Stimulated activated naive B cell treated with anti-CD40 and anti-IgM and Interleukin-4, amounts not matched to agents 10 μg/mL and 1 μg/mL and 100 μg/mL, for 72 hours (primary cell): ENCODE results near the gene GNE.
"Not testable (repeated sequence)": the region's sequence is repeated elsewhere in the genome, so short reads cannot be mapped to it uniquely, and the experiment has no call there.

Source experiments
- ATAC-seq, 2 donors: fragments of 150-1000 bp; cut with Tn5 transposase; replicated peaks; 2 replicates each; pipeline ENCODE4 v1.10.0; 2021; ENCODE audit warnings: moderate library complexity in 1 of 2
- DNase-seq: peaks from one replicate; pipeline ENCODE4 v3.0.0; 2021
- H3K27ac Mint-ChIP-seq: one replicate; pipeline ENCODE4 v1.8.0; 2022; ENCODE audit warnings: mild to moderate bottlenecking, mixed read lengths
- H3K27me3 Mint-ChIP-seq, 2 donors: one replicate each; pipeline ENCODE4 v1.8.0; 2022; ENCODE audit warnings: mixed read lengths in 2 of 2
- H3K36me3 Mint-ChIP-seq, 2 donors: one replicate each; pipeline ENCODE4 v1.8.0; 2022; ENCODE audit warnings: mixed read lengths in 2 of 2, mild to moderate bottlenecking in 1 of 2
- H3K4me1 Mint-ChIP-seq, 2 donors: one replicate each; pipeline ENCODE4 v1.8.0; 2022; ENCODE audit warnings: mixed read lengths in 2 of 2, mild to moderate bottlenecking in 1 of 2
- H3K4me3 Mint-ChIP-seq, 2 donors: one replicate each; pipeline ENCODE4 v1.8.0; 2022; ENCODE audit warnings: mild to moderate bottlenecking in 2 of 2, mixed read lengths in 2 of 2, moderate library complexity in 1 of 2
- H3K9me3 Mint-ChIP-seq, 2 donors: one replicate each; pipeline ENCODE4 v1.8.0; 2022; ENCODE audit warnings: mixed read lengths in 2 of 2, mild to moderate bottlenecking in 1 of 2

GNE gene

DNA sequence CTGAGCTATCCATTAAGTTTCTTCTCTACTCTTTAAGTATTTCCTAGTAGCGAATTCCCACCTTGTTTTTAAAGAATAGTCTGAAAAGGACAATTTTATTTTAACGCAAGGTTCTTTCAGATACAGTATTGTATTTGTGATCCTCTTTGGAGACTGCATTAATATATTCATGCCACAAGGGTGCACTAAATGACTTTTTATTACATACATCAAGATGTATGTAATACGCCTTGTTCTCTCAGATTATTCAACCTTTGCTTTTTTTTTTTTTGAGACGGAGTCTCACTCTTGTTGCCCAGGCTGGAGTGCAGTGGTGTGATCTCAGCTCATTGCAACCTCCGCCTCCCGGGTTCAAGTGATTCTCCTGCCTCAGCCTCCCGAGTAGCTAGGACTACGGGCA is 10.2 kb downstream of the GNE start:
- H3K27ac Mint-ChIP-seq, H3K4me3 Mint-ChIP-seq, H3K9me3 Mint-ChIP-seq, H3K27me3 Mint-ChIP-seq, DNase-seq: not testable (repeated sequence)
- Mint-ChIP-seq H3K36me3 (peaks cover 12 to 26% of the 10 kb centered on the region in 2 donors), H3K4me1 (peaks cover 14 to 32% of the 10 kb centered on the region in 2 donors)
- peak; percentile 64 to 75 for ATAC-seq

DNA sequence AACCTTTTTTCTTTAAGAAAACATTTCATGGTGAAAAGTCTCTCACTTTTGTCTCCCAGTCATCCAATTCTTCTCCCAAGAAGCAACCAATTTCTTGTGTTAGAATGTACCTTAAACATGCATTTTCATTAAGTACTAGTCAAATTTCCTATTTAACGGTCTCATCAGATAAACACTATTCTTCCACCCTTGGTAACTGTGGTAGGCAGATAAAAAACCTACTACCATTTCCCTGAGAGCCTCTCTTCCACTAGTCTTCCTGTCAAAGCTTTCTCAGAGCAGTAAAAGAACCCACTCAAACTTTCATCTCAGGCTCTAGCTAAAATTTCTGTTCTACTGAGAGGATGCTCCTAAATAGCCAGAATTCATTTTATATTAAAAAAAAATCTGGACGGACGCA is 10.9 kb downstream of the GNE start:
- no peak overlapping the region for H3K27ac Mint-ChIP-seq
- H3K9me3 Mint-ChIP-seq, result no peaks in the 10 kb centered on the region
- no peaks in the 10 kb centered on the region for H3K27me3 Mint-ChIP-seq
- peaks cover 15 to 26% of the 10 kb centered on the region in 2 donors for H3K36me3 Mint-ChIP-seq
- H3K4me3 Mint-ChIP-seq, result no peak overlapping the region
- H3K4me1 Mint-ChIP-seq, result peaks cover 14 to 32% of the 10 kb centered on the region in 2 donors
- DNase-seq (no peak), ATAC-seq (no peak)

DNA sequence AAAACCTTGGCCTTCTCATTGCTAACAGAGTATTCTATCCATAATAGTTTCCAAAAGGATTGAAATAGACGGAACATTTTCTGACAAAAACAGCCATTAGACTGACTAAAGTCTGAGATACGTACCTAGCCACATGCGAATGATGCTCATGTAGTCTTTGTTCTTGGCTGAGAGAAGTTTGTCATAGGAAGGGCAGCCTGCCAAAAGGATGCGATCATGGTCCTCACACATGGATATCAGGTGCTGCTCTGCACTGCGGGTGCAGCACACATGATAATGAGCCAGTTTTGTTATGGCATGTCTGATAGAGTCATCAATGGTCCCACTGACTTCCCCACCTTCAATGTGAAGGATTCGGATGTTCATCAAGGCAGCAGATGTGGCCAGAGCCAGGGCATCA is 12.3 kb downstream of the GNE start:
- Mint-ChIP-seq H3K4me3 (no peak overlapping the region), H3K4me1 (peaks cover 12 to 26% of the 10 kb centered on the region in 2 donors), H3K36me3 (peaks cover 14 to 25% of the 10 kb centered on the region in 2 donors), H3K27ac (no peak overlapping the region), H3K9me3 (no peaks in the 10 kb centered on the region), H3K27me3 (no peaks in the 10 kb centered on the region)
- ATAC-seq (no peak), DNase-seq (no peak)

DNA sequence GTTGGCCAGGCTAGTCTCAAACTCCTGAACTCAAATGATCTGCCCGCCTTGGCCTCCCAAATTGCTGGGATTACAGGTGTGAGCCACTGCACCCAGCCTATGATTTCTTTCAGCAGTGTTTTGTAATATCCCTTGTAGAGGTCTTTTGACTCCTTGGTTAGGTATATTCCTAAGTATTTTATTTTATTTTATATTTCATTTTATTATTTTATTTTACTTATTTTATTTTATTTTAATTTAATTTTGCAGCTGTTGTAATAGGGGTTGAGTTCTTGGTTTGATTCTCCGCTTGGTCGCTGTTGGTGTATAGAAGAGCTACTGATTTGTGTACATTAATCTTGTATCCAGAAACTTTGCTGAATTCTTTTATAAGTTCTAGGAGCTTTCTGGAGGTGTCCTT is 18.6 kb downstream of the GNE start:
- H3K9me3 Mint-ChIP-seq, H3K4me3 Mint-ChIP-seq, H3K27me3 Mint-ChIP-seq, H3K27ac Mint-ChIP-seq, DNase-seq, ATAC-seq, H3K4me1 Mint-ChIP-seq: not testable (repeated sequence)
- peaks cover 36 to 40% of the 10 kb centered on the region in 2 donors for H3K36me3 Mint-ChIP-seq

DNA sequence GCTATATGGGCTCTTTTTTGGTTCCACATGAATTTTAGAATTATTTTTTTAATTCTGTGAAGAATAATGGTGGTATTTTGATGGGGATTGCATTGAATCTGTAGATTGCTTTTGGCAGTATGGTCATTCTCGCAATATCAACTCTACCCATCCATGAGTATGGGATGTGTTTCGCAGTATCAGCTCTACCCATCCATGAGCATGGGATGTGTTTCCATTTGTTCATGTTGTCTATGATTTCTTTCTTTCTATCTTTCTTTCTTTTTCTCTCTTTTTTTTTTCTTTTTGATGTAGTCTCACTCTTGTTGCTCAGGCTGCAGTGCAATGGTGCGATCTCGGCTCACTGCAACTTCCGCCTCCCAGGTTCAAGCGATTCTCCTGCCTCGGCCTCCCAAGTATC is 19.0 kb downstream of the GNE start:
- not testable (repeated sequence) for H3K27me3 Mint-ChIP-seq, H3K4me3 Mint-ChIP-seq, DNase-seq, H3K4me1 Mint-ChIP-seq, ATAC-seq, H3K9me3 Mint-ChIP-seq
- Mint-ChIP-seq H3K27ac (peak overlapping the region; percentile 47), H3K36me3 (peaks cover 40 to 41% of the 10 kb centered on the region in 2 donors)

DNA sequence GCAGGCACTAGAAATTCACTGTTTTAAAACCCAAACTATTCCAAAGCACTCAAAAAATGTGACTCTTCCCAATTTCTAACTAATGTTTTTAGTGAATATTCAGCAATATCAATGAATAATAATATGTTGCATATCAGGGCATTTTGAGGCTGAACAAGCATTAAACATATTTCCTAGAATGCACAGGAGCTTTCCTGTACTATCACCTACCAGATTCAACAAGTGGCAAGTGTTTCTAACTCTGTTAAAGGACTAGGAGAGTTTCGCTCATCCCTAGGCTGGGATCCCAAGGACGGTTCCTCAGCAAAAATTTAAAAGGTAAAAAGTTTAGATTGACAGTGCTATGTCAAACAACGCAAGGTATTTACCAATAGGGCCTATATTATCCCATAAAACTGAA is 21.0 kb downstream of the GNE start:
- Mint-ChIP-seq H3K27ac (no peak overlapping the region), H3K27me3 (no peaks in the 10 kb centered on the region), H3K4me1 (peaks cover 2 to 5% of the 10 kb centered on the region in 2 donors), H3K9me3 (no peaks in the 10 kb centered on the region), H3K4me3 (no peak overlapping the region), H3K36me3 (peaks cover 45 to 51% of the 10 kb centered on the region in 2 donors)
- ATAC-seq, result no peak
- no peak for DNase-seq

DNA sequence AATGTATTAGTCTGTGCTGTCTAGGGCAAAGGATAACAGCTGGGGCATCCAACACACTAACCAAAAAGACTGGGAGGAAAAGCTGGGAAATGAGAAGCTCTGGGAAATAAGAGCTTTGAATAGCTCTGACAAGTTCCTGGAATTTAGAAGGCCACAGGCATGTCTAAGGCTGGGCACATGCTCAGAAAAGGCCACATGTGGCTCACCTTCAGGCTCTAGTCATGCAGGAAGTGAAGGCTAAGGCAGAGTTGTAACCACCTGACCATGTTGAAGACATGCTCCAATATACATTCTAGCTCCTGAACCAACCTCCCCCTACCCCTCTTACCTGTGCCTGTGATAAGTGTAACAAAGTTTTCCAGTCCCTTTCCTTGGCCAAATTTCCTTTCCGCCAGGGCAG is 35.8 kb downstream of the GNE start:
- no peak for DNase-seq
- no peak overlapping the region for H3K27ac Mint-ChIP-seq

DNA sequence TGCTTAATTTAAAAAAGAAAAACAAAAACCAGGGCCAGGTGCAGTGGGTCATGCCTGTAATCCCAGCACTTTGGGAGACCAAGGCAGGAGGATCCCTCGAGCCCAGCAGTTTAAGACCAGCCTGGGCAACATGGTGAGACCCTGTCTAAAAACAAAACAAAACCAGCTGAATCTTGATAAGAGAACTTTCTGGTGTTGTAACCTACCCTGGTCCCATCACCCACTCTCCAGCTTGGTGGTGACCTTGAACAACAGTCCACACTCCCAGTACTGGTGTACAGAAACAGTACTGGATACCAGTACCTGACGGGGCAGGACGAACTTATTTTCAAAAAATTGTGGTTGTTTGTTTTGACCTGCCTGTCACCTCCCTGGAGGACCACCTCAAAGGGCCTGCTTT is 36.6 kb downstream of the GNE start:
- no peak overlapping the region for H3K4me3 Mint-ChIP-seq
- peaks cover 17 to 20% of the 10 kb centered on the region in 2 donors for H3K4me1 Mint-ChIP-seq
- ATAC-seq, result no peak
- peaks cover 5 to 7% of the 10 kb centered on the region in 2 donors for H3K9me3 Mint-ChIP-seq
- H3K36me3 Mint-ChIP-seq, result peaks cover 44 to 62% of the 10 kb centered on the region in 2 donors
- H3K27ac Mint-ChIP-seq, result no peak overlapping the region
- DNase-seq, result no peak
- no peaks in the 10 kb centered on the region for H3K27me3 Mint-ChIP-seq

More for the DNA sequence above, 35.8 kb downstream of the GNE start:
- Mint-ChIP-seq H3K4me3 (no peak overlapping the region), H3K4me1 (peaks cover 11 to 12% of the 10 kb centered on the region in 2 donors), H3K27me3 (no peaks in the 10 kb centered on the region), H3K9me3 (peaks cover 5 to 7% of the 10 kb centered on the region in 2 donors), H3K36me3 (peaks cover 45 to 63% of the 10 kb centered on the region in 2 donors)
- ATAC-seq, result no peak

DNA sequence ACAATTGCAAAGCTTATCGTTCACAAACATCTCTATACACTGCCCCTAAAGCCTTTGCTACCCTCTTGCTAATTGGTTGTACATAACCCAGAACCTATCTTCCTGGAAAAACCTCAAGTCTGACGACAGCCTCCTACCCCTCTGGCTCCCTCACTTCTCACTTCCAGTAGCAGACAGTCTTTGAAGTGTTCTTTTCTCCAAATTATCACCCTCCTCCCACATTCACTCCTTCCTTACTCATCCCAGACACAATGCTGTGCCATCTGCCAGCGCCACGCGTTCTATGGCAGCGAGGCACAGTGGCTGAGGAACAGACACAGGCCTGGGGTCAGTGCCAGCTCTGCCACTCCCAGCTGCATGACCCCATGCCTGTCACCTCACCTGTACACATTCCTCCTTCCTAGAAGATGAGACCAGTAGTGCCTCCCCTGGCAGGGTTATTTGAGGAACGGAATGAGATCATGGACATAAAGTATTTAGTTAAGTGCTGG is 39.8 kb downstream of the GNE start:
- DNase-seq (no peak), ATAC-seq (peak; percentile 19 to 29)
- Mint-ChIP-seq H3K9me3 (peaks cover 5 to 7% of the 10 kb centered on the region in 2 donors), H3K36me3 (peaks cover 41 to 54% of the 10 kb centered on the region in 2 donors), H3K27ac (peak overlapping the region; percentile 74), H3K4me3 (no peak overlapping the region), H3K4me1 (peaks cover 20 to 21% of the 10 kb centered on the region in 2 donors), H3K27me3 (no peaks in the 10 kb centered on the region)

DNA sequence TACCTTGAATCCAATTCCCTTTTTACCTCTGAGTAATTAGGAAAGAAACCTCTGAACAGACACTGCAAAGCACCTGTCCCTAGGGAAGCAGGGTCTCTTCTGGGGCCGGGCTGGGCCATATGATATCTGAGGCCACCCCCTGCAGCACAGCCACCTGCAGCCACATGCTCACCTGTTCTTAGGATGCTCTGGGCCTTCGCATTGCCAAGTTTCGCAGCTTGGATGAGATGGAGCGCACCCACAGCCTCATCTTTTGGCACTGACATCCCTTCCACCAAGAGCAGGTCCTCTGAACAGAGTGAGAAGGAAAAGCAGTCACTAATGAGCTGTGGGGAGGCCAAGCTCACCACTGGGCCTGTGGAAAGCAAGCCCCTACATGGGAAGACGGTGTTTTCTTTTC is 40.2 kb downstream of the GNE start:
- Mint-ChIP-seq H3K4me1 (peaks cover 21 to 23% of the 10 kb centered on the region in 2 donors), H3K27ac (peak overlapping the region; percentile 83), H3K36me3 (peaks cover 41 to 54% of the 10 kb centered on the region in 2 donors), H3K27me3 (no peaks in the 10 kb centered on the region), H3K9me3 (peaks cover 5% of the 10 kb centered on the region in 2 donors), H3K4me3 (no peak overlapping the region)
- ATAC-seq (peak; percentile 23 to 31), DNase-seq (no peak)

DNA sequence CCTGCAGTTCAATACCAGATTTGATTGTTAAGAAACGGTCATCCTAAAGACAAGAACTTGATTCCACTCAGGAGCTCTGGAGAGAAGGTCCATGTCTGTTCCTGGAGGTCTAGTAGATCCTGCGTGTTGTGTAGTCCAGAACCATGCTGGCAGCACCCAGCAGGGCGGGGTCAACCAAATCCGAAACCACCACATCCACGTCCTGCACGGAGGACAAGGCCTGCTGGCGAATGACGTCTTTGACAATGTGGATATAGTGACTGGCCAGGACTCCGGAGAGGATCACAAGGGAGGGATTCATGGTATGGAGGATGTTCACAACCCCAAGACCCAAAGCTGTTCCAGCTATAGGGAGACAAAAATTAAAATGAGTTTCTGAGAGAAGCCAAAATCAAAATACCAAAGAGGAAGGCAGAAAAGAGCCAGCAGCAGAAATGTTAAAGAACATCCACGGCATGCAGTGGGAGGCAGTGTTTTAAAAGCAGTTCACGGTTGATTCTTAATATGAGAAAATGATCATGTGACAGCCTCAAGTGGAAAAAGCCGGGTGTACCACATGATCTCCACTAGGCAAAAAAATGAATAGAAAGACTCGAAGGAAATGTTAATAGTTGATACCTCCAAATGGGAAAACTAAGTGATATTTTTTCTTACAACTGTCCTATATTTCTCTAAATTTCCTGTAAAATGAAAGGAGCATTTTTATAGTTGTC is 40.8 kb downstream of the GNE start:
- Mint-ChIP-seq H3K27ac (peak overlapping the region; percentile 83), H3K4me3 (no peak overlapping the region), H3K36me3 (peaks cover 37 to 52% of the 10 kb centered on the region in 2 donors), H3K27me3 (no peaks in the 10 kb centered on the region), H3K4me1 (peaks cover 21 to 25% of the 10 kb centered on the region in 2 donors), H3K9me3 (no peaks in the 10 kb centered on the region)
- DNase-seq (no peak), ATAC-seq (peak in 1 of 2 donors; percentile 31)

DNA sequence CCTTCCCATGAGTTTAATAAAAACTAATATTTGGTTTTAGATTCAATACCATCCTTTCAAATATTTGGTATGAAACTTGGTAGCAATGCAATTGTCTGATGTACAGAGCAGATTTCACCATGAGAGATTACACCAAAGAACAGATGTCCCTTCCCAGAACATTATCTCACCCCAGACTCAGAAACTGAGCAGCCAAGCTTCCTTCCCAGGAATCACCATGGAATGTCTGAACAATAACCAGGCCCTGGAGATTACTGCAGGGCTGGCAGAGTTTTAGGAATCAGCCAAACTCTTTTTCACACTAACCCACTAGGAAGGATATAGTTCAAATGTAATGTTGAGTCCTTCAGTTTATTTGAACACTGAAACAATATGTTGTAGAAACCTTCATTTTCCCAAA is 43.7 kb downstream of the GNE start:
- peaks cover 21 to 33% of the 10 kb centered on the region in 2 donors for H3K4me1 Mint-ChIP-seq
- ATAC-seq (no peak), DNase-seq (no peak)
- H3K27ac Mint-ChIP-seq, result no peak overlapping the region
- no peaks in the 10 kb centered on the region for H3K9me3 Mint-ChIP-seq
- H3K4me3 Mint-ChIP-seq, result no peak overlapping the region
- H3K36me3 Mint-ChIP-seq, result peaks cover 35 to 56% of the 10 kb centered on the region in 2 donors
- no peaks in the 10 kb centered on the region for H3K27me3 Mint-ChIP-seq

DNA sequence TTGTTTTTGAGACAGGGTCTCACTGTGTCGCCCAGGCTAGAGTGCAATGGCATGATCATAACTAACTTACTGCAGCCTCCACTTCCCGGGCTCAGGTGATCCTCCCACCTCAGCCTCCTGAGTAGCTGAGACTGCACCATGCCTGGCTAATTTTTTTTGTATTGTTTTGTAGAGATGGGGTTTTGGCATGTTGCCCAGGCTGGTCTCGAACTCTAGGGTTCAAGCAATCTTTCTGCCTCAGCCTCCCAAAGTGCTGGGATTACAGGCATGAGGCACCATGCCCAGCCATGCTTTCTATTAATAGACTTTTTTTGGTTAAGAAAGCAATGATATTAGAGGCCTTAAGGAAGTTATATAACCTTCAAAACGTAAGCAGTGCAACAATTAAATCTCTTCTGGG is 44.3 kb downstream of the GNE start:
- no peaks in the 10 kb centered on the region for H3K9me3 Mint-ChIP-seq
- no peak overlapping the region for H3K27ac Mint-ChIP-seq
- ATAC-seq (no peak), DNase-seq (no peak)
- peaks cover 17 to 38% of the 10 kb centered on the region in 2 donors for H3K4me1 Mint-ChIP-seq
- peaks cover 35 to 57% of the 10 kb centered on the region in 2 donors for H3K36me3 Mint-ChIP-seq
- no peak overlapping the region for H3K4me3 Mint-ChIP-seq
- H3K27me3 Mint-ChIP-seq, result no peaks in the 10 kb centered on the region

DNA sequence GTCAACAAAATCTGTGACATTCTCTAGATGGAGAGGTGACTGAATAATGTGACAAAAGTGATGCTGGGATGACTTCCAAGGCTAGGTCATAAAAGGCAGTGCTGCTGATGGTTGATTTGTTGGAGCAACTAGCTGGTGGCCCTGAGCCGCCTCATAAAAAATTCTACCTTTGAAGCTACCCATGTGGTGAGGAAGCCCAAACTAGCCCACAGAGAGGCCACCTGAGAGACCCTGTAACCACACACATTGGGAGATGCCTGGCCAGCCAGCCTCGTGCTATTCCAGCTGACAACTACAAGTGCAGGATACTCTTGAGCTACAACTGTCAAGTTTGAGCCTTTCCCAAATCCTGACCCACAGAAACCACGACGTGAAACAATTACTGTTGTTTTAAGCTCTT is 44.9 kb downstream of the GNE start:
- no peak overlapping the region for H3K4me3 Mint-ChIP-seq
- no peaks in the 10 kb centered on the region for H3K27me3 Mint-ChIP-seq
- no peaks in the 10 kb centered on the region for H3K9me3 Mint-ChIP-seq
- ATAC-seq, result no peak
- peaks cover 30 to 55% of the 10 kb centered on the region in 2 donors for H3K36me3 Mint-ChIP-seq
- H3K4me1 Mint-ChIP-seq, result peaks cover 19 to 36% of the 10 kb centered on the region in 2 donors
- DNase-seq, result no peak
- H3K27ac Mint-ChIP-seq, result no peak overlapping the region

DNA sequence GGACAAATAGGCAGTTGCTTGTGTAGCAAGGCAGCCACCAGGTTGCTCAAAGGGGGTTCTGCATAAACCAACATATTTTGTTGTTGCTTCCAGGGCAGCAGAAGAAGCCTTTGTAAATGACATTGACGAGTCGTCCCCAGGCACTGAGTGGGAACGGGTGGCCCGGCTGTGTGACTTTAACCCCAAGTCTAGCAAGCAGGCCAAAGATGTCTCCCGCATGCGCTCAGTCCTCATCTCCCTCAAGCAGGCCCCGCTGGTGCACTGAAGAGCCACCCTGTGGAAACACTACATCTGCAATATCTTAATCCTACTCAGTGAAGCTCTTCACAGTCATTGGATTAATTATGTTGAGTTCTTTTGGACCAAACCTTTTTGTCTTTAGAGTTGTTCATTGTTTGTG is 46.7 kb downstream of the GNE start:
- H3K4me1 Mint-ChIP-seq, result peaks cover 21 to 37% of the 10 kb centered on the region in 2 donors
- H3K27ac Mint-ChIP-seq, result peak overlapping the region; percentile 47
- no peaks in the 10 kb centered on the region for H3K27me3 Mint-ChIP-seq
- no peak overlapping the region for H3K4me3 Mint-ChIP-seq
- H3K9me3 Mint-ChIP-seq, result no peaks in the 10 kb centered on the region
- DNase-seq, result no peak
- H3K36me3 Mint-ChIP-seq, result peaks cover 40 to 58% of the 10 kb centered on the region in 2 donors
- no peak for ATAC-seq
